Fibroblast of peridontal ligament (primary cell): ENCODE measurements around the gene HS2ST1.
A peak's percentile ranks its signal among the peaks of the same experiment; 100 is the strongest.
"Not testable (repeated sequence)": the region's sequence is repeated elsewhere in the genome, so short reads cannot be mapped to it uniquely, and the experiment has no call there.

Experiments
- DNase-seq: peaks from one replicate; pipeline ENCODE4 v3.0.0-alpha.2; 2010; ENCODE audit errors: extremely low read depth

HS2ST1 gene

GRCh38 chr1:86971778-86972177 is 57.3 kb downstream of the HS2ST1 start:
- no peak for DNase-seq

- no peak for DNase-seq
Observed at GRCh38 chr1:86972262-86972661, 57.8 kb downstream of the HS2ST1 start.

- DNase-seq, result no peak
Observed at GRCh38 chr1:86975993-86976550, 61.6 kb downstream of the HS2ST1 start.

- no peak for DNase-seq
Observed at GRCh38 chr1:86976664-86977063, 62.2 kb downstream of the HS2ST1 start.

GRCh38 chr1:86981482-86982213 is 67.2 kb downstream of the HS2ST1 start:
- DNase-seq, result no peak

- DNase-seq, result not testable (repeated sequence)
Observed at GRCh38 chr1:86983677-86984076, 69.2 kb downstream of the HS2ST1 start.

GRCh38 chr1:86987446-86987845 is 73.0 kb downstream of the HS2ST1 start:
- DNase-seq, result no peak

- DNase-seq, result no peak
Observed at GRCh38 chr1:86988835-86989234, 74.4 kb downstream of the HS2ST1 start.

GRCh38 chr1:86989690-86990089 is 75.3 kb downstream of the HS2ST1 start:
- not testable (repeated sequence) for DNase-seq

- no peak for DNase-seq
Observed at GRCh38 chr1:86990826-86991225, 76.4 kb downstream of the HS2ST1 start.

- no peak for DNase-seq
Observed at GRCh38 chr1:86991549-86992186, 77.2 kb downstream of the HS2ST1 start.

- no peak for DNase-seq
Observed at GRCh38 chr1:86992861-86993260, 78.4 kb downstream of the HS2ST1 start.

GRCh38 chr1:86993269-86993985 is 79.0 kb downstream of the HS2ST1 start:
- no peak for DNase-seq

GRCh38 chr1:86994061-86994460 is 79.6 kb downstream of the HS2ST1 start:
- DNase-seq, result no peak

GRCh38 chr1:86997538-86997937 is 83.1 kb downstream of the HS2ST1 start:
- no peak for DNase-seq

GRCh38 chr1:86998280-86998679 is 83.8 kb downstream of the HS2ST1 start:
- no peak for DNase-seq

- DNase-seq, result no peak
Observed at GRCh38 chr1:86998727-86999126, 84.3 kb downstream of the HS2ST1 start.

GRCh38 chr1:87000460-87000859 is 86.0 kb downstream of the HS2ST1 start:
- no peak for DNase-seq

- no peak for DNase-seq
Observed at GRCh38 chr1:87004857-87005256, 90.4 kb downstream of the HS2ST1 start.

GRCh38 chr1:87007323-87007722 is 92.9 kb downstream of the HS2ST1 start:
- no peak for DNase-seq

GRCh38 chr1:87013385-87013784 is 99.0 kb downstream of the HS2ST1 start:
- DNase-seq, result not testable (repeated sequence)

GRCh38 chr1:87017998-87018672 is 103.7 kb downstream of the HS2ST1 start:
- peak; percentile 11 for DNase-seq
